ENCODE results near the gene HSPB2.
A peak's percentile ranks its signal among the peaks of the same experiment; 100 is the strongest.
"Not testable (repeated sequence)": the region's sequence is repeated elsewhere in the genome, so short reads cannot be mapped to it uniquely, and the experiment has no call there.

The HSPB2 gene

DNA sequence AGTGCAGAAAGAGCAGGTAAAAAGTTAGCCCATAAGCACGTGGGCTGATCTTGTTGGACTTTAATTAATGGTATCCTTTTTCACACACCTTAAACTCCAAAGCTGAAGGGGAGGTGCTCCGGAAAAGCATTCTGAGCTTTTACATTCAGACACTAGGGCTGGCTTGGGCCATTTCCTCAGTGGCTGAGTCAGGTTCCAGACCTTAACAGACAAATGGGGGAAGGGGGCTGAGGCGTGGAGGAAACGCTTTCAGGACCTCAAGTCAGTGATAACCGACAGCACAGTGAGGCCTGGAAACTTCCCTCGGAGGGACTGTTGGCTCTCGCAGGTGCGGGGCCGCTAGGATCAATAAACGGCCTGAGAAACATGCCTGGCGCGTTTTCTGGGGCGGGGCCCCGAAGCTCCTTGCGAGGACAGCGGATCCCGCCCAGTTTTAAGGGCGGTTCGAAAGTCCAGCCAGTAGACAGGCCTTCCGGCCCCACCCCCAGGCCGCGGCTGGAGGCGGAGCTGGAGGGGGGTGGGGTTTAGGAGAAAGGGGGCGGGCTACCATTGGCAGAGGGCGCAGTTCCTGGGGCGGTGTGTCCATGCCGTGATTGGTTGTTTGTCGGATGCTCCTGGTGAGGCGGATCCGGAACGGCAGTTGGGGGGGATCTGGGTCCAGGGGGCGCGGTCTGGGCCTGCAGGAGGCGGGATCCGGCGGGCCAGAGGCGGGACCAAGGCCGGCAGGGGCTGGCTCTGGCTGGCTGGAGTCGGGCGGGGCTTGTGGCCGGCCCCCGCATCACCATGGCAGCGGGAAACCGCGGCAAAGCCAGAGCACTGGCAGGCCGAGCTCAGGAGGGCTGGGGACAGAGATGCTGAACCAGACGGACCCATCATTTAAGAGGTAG is 14.2 kb downstream of the HSPB2 start:
- peak; percentile 98 for DNase-seq (ENCODE audit: low spot score)
- in situ Hi-C loops (cut with MboI; ENCODE audit: low pct_unique_long_range_greater_than_20kb, low sequenced_read_pairs, unreplicated experiment): no loop called here
- TF ChIP-seq, protein P1, sequence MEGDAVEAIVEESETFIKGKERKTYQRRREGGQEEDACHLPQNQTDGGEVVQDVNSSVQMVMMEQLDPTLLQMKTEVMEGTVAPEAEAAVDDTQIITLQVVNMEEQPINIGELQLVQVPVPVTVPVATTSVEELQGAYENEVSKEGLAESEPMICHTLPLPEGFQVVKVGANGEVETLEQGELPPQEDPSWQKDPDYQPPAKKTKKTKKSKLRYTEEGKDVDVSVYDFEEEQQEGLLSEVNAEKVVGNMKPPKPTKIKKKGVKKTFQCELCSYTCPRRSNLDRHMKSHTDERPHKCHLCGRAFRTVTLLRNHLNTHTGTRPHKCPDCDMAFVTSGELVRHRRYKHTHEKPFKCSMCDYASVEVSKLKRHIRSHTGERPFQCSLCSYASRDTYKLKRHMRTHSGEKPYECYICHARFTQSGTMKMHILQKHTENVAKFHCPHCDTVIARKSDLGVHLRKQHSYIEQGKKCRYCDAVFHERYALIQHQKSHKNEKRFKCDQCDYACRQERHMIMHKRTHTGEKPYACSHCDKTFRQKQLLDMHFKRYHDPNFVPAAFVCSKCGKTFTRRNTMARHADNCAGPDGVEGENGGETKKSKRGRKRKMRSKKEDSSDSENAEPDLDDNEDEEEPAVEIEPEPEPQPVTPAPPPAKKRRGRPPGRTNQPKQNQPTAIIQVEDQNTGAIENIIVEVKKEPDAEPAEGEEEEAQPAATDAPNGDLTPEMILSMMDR (IDR thresholded peaks at IDR 0.05; ENCODE audit: extremely low read depth, insufficient read depth, missing control alignments): no peak

- TF ChIP-seq, protein P1 (IDR thresholded peaks at IDR 0.05; ENCODE audit: extremely low read depth, insufficient read depth, missing control alignments): no peak
- in situ Hi-C loops (cut with MboI; ENCODE audit: low pct_unique_long_range_greater_than_20kb, low sequenced_read_pairs, unreplicated experiment): no loop called here
- no peak for DNase-seq (ENCODE audit: low spot score)
Measured at GRCh38 chr11:111930472-111930871, 17.9 kb downstream of the HSPB2 start.

DNA sequence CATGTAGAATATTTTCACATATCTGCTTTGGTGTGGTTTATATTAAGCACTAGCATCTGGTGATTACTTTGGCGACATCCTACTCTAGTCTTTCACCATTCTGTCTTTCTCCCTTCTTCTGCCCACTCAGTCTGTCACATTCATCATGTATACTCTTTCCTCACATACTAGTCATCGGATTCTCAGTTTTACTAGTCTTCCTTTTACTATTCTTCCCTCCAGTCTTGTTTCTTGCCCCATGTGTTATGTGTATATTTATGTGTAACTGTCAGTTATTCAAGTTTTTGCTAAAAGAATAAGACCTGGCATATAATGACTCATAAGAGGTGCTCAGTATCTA is 20.0 kb downstream of the HSPB2 start:
- in situ Hi-C loops (cut with MboI; ENCODE audit: low pct_unique_long_range_greater_than_20kb, low sequenced_read_pairs, unreplicated experiment): no loop called here
- DNase-seq (ENCODE audit: low spot score): no peak
- TF ChIP-seq, protein P1 (IDR thresholded peaks at IDR 0.05; ENCODE audit: extremely low read depth, insufficient read depth, missing control alignments): no peak

- in situ Hi-C loops (cut with MboI; ENCODE audit: low pct_unique_long_range_greater_than_20kb, low sequenced_read_pairs, unreplicated experiment): not testable (repeated sequence)
Measured at GRCh38 chr11:111933176-111933575, 20.6 kb downstream of the HSPB2 start.

DNA sequence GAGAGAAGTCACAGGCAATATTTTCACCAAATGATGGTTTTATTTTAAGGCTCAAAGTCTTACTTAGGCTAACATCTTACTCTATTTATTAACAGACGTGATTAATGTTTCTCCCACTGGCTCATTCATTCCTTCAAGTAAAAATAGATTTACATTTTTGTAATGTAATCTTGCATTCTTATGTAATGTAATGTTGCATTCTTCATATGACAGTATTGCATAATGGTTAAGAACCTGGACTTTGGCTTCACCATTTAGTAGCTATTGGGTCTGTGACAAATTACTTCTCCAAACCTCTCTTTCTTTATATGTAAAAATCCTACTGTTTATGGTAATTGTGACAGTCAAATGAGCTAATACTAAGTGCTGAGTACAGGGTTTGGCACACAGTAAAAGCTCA is 21.3 kb downstream of the HSPB2 start:
- TF ChIP-seq, protein P1 (IDR thresholded peaks at IDR 0.05; ENCODE audit: extremely low read depth, insufficient read depth, missing control alignments): no peak
- no peak for DNase-seq (ENCODE audit: low spot score)
- in situ Hi-C loops (cut with MboI; ENCODE audit: low pct_unique_long_range_greater_than_20kb, low sequenced_read_pairs, unreplicated experiment): no loop called here

More at GRCh38 chr11:111933176-111933575, 20.6 kb downstream of the HSPB2 start:
- DNase-seq (ENCODE audit: low spot score): not testable (repeated sequence)

GRCh38 chr11:111934306-111934705 is 21.8 kb downstream of the HSPB2 start:
- DNase-seq (ENCODE audit: low spot score): no peak
- TF ChIP-seq, protein P1 (IDR thresholded peaks at IDR 0.05; ENCODE audit: extremely low read depth, insufficient read depth, missing control alignments): no peak
- in situ Hi-C loops (cut with MboI; ENCODE audit: low pct_unique_long_range_greater_than_20kb, low sequenced_read_pairs, unreplicated experiment): no loop called here

GRCh38 chr11:111935317-111936039 is 22.9 kb downstream of the HSPB2 start:
- TF ChIP-seq, protein P1 (IDR thresholded peaks at IDR 0.05; ENCODE audit: extremely low read depth, insufficient read depth, missing control alignments): no peak
- in situ Hi-C loops (cut with MboI; ENCODE audit: low pct_unique_long_range_greater_than_20kb, low sequenced_read_pairs, unreplicated experiment): loop anchor here (5.0 kb wide), 1 partner anchor 37 kb away; no protein-coding TSS in a partner anchor
- no peak for DNase-seq (ENCODE audit: low spot score)
